ENCODE results near the gene STARD7.

DNA sequence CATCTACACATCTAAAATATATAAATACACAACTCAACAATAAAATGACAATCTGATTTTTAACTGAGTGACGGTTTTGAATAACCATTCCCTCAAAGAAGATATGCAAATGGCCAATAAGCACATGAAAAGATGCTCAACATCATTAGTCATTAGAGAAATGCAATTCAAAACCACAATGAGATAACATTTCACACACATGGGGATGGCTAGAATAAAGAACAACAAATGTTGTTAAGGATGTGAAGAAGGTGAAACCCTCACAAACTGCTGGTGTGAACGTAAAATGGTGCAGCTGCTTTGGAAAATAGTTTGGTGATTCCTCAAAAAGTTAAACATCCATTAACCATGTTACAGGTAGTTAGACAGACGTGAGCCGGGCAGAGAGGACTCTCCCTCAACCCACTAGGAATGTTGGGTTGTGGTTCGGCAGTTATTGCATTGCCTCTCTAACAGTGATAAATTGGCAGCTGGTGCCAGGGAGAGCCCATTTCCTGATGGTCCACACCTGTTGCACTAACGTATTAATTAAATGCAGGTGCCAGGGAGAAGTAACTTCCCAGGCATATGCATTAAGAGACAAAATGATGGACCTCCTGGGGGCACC lies 41.1 kb downstream of the STARD7 start:
- TF ChIP-seq, protein P1, sequence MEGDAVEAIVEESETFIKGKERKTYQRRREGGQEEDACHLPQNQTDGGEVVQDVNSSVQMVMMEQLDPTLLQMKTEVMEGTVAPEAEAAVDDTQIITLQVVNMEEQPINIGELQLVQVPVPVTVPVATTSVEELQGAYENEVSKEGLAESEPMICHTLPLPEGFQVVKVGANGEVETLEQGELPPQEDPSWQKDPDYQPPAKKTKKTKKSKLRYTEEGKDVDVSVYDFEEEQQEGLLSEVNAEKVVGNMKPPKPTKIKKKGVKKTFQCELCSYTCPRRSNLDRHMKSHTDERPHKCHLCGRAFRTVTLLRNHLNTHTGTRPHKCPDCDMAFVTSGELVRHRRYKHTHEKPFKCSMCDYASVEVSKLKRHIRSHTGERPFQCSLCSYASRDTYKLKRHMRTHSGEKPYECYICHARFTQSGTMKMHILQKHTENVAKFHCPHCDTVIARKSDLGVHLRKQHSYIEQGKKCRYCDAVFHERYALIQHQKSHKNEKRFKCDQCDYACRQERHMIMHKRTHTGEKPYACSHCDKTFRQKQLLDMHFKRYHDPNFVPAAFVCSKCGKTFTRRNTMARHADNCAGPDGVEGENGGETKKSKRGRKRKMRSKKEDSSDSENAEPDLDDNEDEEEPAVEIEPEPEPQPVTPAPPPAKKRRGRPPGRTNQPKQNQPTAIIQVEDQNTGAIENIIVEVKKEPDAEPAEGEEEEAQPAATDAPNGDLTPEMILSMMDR (optimal IDR thresholded peaks at IDR 0.05 in 1 of 3, IDR thresholded peaks at IDR 0.05 in 1 of 3, conservative IDR thresholded peaks at IDR 0.05 in 1 of 3; ENCODE audit: extremely low read depth in 1 of 3, insufficient read depth in 2 of 3, low read length in 3 of 3), result no peak
- no peak for TF ChIP-seq EZH2 (IDR thresholded peaks at IDR 0.05; ENCODE audit: low read length)
